Measurements from ENCODE around the gene SLC25A25. TPM values are rescaled to one million over a fixed set of nuclear protein-coding genes. Genes with fewer than 3 reads are reported as not detected.

Gene SLC25A25
- total RNA-seq, 1 experiment from 2014 or later, result 15.5 TPM

GRCh38 chr9:128118971-128119665 lies 51.1 kb downstream of the SLC25A25 start:
- H3K9me3 Mint-ChIP-seq (ENCODE audit: unreplicated experiment), result no peaks in the 10 kb centered on the region
- intact Hi-C loops (cut with micrococcal nuclease), result no loop called here
- no TSS peak for BruUV-seq (replicated peaks)
- H3K36me3 Mint-ChIP-seq (ENCODE audit: insufficient read depth, unreplicated experiment), result peaks cover 27% of the 10 kb centered on the region
- no peaks in the 10 kb centered on the region for H3K27me3 Mint-ChIP-seq (ENCODE audit: insufficient read depth, unreplicated experiment)
- no peaks in the 10 kb centered on the region for H3K4me1 Mint-ChIP-seq (ENCODE audit: insufficient read depth, unreplicated experiment)
- ChIA-PET CTCF (interaction anchor here (0.7 to 1.2 kb wide), 3 partner anchors 18 to 186 kb away, joined by 3 read pairs; no protein-coding TSS in a partner anchor), POLR2A (interaction anchor here (1.2 kb wide), 1 partner anchor 10 kb away, joined by 4 read pairs; no protein-coding TSS in a partner anchor)
- H3K4me3 Mint-ChIP-seq (ENCODE audit: unreplicated experiment), result no peak overlapping the region
- no peak for DNase-seq (ENCODE audit: unreplicated experiment)
- H3K27ac Mint-ChIP-seq (ENCODE audit: low read depth, unreplicated experiment), result no peak overlapping the region
- no peak for TF ChIP-seq CTCF (IDR thresholded peaks at IDR 0.05; ENCODE audit: unreplicated experiment)

- intact Hi-C loops (cut with micrococcal nuclease), result no loop called here
- CTCF ChIA-PET, result interaction anchor here (0.7 to 1.2 kb wide), 4 partner anchors 19 to 187 kb away, joined by 3 read pairs; no protein-coding TSS in a partner anchor
- BruUV-seq (replicated peaks), result no TSS peak
- DNase-seq (ENCODE audit: unreplicated experiment), result no peak
- Mint-ChIP-seq H3K9me3 (ENCODE audit: unreplicated experiment) (no peaks in the 10 kb centered on the region), H3K27ac (ENCODE audit: low read depth, unreplicated experiment) (no peak overlapping the region), H3K4me1 (ENCODE audit: insufficient read depth, unreplicated experiment) (peaks cover 4% of the 10 kb centered on the region), H3K27me3 (ENCODE audit: insufficient read depth, unreplicated experiment) (no peaks in the 10 kb centered on the region), H3K4me3 (ENCODE audit: unreplicated experiment) (no peak overlapping the region), H3K36me3 (ENCODE audit: insufficient read depth, unreplicated experiment) (peaks cover 18% of the 10 kb centered on the region)
- TF ChIP-seq CTCF (IDR thresholded peaks at IDR 0.05; ENCODE audit: unreplicated experiment), result no peak
- POLR2A ChIA-PET, result interaction anchor here (1.2 kb wide), 1 partner anchor 8 kb away, joined by 4 read pairs; no protein-coding TSS in a partner anchor
Measured at GRCh38 chr9:128120061-128120740, 52.2 kb downstream of the SLC25A25 start.

- TF ChIP-seq CTCF (IDR thresholded peaks at IDR 0.05; ENCODE audit: unreplicated experiment), result no peak
- no peak overlapping the region for H3K4me3 Mint-ChIP-seq (ENCODE audit: unreplicated experiment)
- H3K27ac Mint-ChIP-seq (ENCODE audit: low read depth, unreplicated experiment), result no peak overlapping the region
- H3K36me3 Mint-ChIP-seq (ENCODE audit: insufficient read depth, unreplicated experiment), result peaks cover 18% of the 10 kb centered on the region
- CTCF ChIA-PET, result interaction anchor here (1.1 kb wide), 1 partner anchor 36 kb away, joined by 3 read pairs; no protein-coding TSS in a partner anchor
- BruUV-seq (replicated peaks), result no TSS peak
- POLR2A ChIA-PET, result no interaction called here
- DNase-seq (ENCODE audit: unreplicated experiment), result no peak
- H3K4me1 Mint-ChIP-seq (ENCODE audit: insufficient read depth, unreplicated experiment), result peaks cover 11% of the 10 kb centered on the region
- no peaks in the 10 kb centered on the region for H3K9me3 Mint-ChIP-seq (ENCODE audit: unreplicated experiment)
- intact Hi-C loops (cut with micrococcal nuclease), result no loop called here
- H3K27me3 Mint-ChIP-seq (ENCODE audit: insufficient read depth, unreplicated experiment), result no peaks in the 10 kb centered on the region
Measured at GRCh38 chr9:128120741-128121465, 52.9 kb downstream of the SLC25A25 start.

GRCh38 chr9:128121466-128121810 lies 53.4 kb downstream of the SLC25A25 start:
- no peak overlapping the region for H3K27ac Mint-ChIP-seq (ENCODE audit: low read depth, unreplicated experiment)
- no peak for DNase-seq (ENCODE audit: unreplicated experiment)
- ChIA-PET CTCF (no interaction called here), POLR2A (no interaction called here)
- H3K4me1 Mint-ChIP-seq (ENCODE audit: insufficient read depth, unreplicated experiment), result peaks cover 14% of the 10 kb centered on the region
- H3K9me3 Mint-ChIP-seq (ENCODE audit: unreplicated experiment), result no peaks in the 10 kb centered on the region
- no TSS peak for BruUV-seq (replicated peaks)
- no peaks in the 10 kb centered on the region for H3K27me3 Mint-ChIP-seq (ENCODE audit: insufficient read depth, unreplicated experiment)
- no peak for TF ChIP-seq CTCF (IDR thresholded peaks at IDR 0.05; ENCODE audit: unreplicated experiment)
- H3K4me3 Mint-ChIP-seq (ENCODE audit: unreplicated experiment), result no peak overlapping the region
- H3K36me3 Mint-ChIP-seq (ENCODE audit: insufficient read depth, unreplicated experiment), result peaks cover 18% of the 10 kb centered on the region
- intact Hi-C loops (cut with micrococcal nuclease), result no loop called here
